Medulla oblongata (tissue), 1 donor: ENCODE measurements around the gene SMCHD1.
"Not testable (repeated sequence)": the region's sequence is repeated elsewhere in the genome, so short reads cannot be mapped to it uniquely, and the experiment has no call there.

ENCODE experiments used
- DNase-seq: peaks from one replicate; pipeline ENCODE4 v3.0.0-alpha.2; 2015; ENCODE audit errors: extremely low spot score

The SMCHD1 gene

DNA sequence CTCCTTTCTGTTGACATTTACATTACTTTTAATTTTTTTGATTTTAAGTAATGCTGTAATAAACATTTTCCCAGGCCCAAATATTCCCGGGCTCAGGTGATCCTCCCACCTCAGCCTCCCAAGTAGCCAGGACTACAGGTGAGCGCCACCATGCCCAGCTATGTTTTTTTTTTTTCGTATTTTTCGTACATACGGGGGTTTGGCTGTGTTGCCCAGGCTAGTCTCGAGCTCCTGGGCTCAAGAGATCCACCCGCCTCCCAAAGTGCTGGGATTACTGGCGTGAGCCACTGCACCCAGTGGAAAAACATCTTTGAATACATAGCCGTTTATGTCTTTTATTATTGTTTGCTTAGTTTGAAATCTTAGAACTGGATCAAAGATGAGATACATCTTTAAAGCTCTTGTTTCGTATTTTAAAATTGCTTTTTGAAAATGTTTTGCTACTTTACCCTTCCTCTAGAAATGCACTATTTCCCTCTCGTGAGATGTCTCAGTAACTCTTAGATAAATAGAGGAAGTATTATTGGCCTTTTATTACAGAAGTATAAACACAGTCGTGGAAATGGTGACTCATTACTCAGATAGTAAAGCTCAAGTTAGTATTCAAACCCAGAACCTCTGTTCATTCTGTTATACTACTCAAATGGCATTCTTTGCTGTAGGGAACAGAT lies 2.4 kb downstream of the SMCHD1 start:
- peak; percentile 35 for DNase-seq

DNA sequence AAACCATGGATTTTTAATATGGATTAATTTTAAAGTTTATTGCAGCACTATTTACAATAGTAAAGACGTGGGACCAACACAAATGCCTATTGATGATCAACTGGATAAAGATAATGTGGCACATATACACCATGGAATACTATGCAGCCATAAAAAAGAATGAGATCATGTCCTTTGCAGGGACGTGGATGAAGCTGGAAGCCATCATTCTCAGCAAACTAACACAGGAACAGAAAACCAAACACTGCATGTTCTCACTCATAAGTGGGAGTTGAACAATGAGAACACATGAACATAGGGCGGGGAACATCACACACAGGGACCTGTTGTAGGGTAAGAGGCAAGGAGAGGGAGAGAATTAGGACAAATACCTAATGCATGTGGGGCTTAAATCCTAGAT lies 5.3 kb downstream of the SMCHD1 start:
- DNase-seq = not testable (repeated sequence)

DNA sequence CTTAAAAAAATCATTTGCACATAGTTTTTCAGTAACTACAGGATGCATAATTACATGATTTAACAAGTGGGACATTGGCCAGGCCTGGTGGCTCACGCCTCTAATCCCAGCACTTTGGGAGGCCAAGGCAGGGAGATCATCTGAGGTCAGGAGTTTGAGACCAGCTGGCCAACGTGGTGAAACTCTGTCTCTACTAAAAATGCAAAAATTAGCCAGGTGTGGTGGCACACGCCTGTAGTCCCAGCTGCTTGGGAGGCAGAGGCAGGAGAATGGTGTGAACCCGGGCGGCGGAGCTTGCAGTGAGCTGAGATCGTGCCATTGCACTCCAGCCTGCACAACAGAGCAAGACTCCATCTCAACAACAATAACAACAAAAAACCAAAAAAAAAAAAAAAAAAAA lies 6.8 kb downstream of the SMCHD1 start:
- not testable (repeated sequence) for DNase-seq

DNA sequence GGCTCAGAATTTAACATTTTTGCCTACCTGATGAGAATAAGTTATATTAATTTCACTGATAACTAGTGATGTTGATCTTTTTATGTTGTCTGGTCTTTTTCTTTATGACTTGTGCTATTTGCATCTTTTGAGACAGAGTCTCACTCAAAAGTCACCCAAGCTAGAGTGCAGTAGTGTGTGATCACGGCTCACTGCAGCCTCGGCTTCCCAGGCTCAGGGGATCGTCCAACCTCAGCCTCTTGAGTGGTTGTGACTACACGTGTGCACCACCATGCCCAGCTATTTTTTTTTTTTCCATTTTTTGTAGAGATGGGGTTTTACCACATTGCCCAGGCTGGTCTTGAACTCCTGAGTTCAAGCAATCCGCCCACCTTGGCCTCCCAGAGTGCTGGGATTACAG lies 7.5 kb downstream of the SMCHD1 start:
- no peak for DNase-seq

DNA sequence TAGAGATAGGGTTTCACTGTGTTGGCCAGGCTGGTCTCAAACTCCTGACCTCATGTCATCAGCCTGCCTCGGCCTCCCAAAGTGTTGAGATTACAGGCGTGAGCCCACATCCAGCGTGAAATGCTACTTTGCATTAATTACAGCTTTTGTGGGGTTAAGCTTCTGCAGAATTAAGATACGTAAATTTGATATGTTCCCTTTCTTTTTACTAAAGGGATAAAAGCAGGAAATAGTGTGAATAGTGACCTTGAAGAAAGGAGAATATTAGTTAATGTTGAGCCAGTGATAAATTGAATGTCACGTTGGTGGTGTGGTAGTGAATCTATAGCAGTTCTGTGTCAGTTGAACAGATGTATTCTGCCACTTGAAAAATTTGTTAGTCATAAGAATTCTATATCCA lies 16.9 kb downstream of the SMCHD1 start:
- DNase-seq = no peak

DNA sequence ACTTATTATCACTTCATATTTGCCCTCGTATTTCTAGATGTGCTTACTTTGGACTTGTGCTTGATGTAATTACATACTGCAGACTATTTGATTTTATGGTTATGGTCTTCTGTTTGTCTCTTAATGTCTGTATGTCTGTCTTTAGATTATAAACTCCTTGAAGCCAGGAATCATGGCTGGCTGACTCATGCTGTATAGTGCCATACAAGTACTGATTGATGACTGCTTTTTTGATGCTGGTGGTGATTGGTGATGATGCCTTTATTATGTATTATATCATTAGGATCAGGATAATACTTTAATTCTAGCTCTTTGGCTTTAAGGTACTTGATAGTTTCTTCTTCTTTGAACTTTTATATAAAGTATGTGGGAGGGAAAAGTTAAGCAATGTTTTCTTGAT lies 17.3 kb downstream of the SMCHD1 start:
- DNase-seq = no peak

DNA sequence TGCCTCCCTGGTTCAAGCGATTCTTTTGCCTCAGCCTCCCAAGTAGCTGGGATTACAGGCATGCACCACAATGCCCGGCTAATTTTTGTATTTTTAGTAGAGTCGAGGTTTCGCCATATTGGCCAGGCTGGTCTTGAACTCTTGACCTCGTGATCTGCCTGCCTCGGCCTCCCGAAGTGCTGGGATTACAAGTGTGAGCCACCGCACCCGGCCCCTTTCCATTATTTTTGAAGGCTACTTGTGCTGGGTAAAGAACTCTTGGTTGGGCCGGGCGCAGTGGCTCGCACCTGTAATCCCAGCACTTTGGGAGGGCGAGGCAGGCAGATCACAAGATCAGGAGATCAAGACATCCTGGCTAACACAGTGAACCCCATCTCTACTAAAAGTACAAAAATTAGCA lies 23.4 kb downstream of the SMCHD1 start:
- not testable (repeated sequence) for DNase-seq

DNA sequence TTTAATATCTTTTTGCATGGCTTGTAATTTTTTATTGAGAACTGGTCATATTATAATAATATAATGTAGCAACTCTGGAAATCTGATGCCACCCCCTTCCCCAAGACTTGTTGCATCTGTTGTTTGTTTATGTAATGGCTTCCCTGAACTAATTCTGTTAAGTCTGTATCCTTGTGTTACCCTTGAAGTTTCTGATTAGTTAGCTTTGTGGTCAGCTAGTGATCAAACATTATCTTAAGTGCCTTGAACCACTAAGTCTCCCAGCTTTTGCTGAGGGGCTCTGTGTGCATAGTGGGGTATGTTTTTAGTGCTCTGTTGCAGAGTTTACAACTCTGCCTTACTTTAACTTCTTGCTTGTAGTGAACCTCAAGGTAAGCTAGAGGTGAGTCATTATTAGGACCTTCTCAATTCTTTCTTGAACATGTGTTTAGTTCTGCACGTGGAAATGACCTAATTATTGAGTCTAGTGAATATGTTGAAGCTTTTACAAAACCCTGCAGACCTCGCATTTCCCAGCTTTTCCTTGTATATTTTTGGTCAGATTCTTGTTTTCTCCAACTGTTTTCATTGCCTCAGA lies 24.8 kb downstream of the SMCHD1 start:
- DNase-seq = no peak

DNA sequence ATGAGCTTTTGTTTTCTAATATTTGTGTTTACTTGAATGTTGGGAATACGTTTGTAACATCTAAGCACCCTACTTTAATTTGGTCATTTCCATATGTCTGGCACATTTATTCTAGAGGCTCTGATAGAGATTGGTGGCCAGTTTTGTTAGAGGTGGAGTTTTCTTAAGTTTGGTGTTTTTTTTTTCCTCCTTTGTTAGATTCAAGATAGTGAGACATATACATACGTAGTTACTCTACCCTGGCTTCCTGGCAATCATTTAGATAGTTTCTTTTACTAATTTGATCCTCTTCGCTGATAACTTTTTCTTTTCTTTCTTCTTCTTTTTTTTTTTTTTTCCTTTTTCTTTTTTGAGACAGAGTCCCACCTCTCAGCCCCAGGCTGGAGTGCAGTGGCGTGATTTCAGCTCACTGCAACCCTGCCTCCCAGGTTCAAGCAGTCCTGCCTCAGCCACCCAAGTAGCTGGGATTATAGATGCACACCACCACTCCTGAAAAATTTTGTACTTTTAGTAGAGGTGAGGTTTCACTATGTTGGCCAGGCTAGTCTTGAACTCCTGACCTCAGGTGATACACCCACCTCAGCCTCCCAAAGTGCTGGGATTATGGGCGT lies 26.6 kb downstream of the SMCHD1 start:
- DNase-seq = no peak

DNA sequence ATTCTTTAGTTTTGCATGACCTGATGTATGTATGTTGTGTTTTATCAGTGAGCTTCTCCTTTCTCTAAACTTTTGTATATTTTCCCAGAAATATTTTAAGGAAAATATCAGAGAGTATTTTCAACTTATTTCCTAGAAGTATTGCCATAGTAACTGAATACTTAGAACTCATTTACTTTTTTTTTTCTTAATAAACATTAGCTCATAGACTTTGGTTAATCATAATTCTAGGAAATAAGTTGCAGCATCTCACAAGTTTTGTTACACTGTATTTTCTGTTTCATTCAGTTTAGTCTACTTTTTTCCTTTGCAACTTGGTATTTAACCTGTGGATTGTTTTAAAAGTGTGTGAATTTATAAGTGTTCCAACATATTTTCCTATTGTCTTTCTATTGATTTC lies 27.5 kb downstream of the SMCHD1 start:
- no peak for DNase-seq

DNA sequence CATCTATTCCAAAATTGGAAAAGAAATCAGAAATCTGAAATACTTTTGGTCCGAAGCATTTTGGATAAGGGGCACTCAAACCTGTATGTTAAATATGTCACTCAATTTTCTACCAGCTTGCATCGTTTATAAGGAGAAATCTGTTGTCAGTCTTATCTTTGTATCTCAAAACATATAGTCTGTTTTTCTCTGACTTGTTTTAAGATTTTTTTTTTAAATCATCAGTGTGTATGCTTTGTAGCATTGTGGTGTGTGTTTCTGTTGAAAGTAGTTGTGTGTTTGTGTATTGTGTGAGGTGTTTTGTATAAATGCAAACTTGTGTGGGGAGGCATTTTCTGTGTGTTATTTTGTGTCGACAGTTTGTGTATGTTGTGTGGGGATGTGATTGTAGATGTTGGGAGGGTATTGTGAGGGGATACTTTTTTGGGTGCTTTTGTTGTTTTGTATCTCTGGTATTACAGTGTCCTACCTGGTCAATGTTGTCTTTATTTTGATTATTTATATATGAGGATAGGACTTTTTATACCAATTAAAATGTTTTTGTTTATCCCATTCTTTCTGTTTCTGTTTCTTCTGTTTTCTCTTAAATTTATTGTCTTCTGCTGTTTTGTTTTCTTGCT lies 30.9 kb downstream of the SMCHD1 start:
- no peak for DNase-seq

DNA sequence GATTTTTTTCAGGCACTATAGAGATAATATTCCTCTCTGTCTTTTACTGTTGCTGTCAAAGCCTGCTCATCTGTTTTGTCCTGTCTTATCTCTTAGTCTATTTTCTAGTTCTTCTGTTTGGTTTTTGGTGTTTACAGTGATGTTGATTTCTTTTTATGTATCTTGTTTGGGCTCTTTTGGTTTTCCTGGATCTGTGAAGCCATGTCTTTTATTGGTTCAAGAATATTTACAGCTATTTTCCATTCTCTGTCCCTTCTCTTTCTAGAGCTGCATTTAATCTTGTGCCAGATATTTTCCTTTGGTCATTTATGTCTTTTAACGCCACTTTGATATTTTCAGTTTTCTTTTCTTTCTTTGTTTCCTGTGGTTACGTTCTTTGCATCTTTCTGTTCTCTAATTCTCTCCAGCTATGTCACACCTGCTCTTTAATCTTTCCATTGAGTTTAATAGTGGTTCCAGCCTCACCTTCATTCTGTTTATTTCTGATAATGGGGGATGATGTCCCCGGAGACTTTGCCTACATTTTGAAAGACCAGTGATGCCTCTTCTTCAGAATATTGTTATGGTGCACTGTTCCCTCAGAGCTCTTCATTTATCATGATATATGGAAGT lies 32.0 kb downstream of the SMCHD1 start:
- no peak for DNase-seq

DNA sequence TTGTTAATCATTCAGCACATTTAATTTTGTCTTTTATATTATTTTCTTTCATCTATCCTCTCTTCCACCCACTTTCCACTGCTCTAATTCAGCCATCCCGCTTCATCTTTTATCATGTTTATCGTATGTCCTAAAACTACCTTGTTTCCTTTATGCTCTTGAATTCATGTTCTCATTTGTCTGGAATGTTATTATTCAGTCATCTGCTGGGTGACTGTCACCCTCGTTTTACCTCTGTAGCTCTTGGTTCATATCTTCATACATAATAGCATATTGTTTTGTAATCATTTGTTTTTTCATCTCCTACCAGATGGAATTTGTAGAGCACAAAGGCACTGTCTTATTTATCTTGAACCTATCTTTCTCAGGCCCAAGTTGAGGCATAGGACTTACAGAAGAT lies 37.0 kb downstream of the SMCHD1 start:
- DNase-seq = no peak

DNA sequence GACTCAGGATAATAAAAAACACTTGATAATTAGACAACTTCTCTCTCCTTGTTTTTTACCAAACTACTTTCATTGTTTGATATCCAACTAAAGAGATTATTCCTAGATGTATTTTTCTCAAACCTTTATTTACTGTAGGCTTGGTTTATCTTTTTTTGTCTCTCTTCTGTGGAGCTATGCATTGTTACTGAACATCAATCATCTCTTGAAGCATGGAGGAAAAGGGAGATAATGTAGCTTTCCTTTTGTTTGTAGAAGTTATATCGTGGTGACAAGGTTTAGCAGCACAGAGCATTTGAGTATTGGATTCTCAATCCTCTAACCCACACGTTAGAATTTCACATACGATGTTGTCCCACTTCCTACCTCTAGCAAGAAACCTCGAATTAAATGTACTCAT lies 41.7 kb downstream of the SMCHD1 start:
- DNase-seq = no peak

DNA sequence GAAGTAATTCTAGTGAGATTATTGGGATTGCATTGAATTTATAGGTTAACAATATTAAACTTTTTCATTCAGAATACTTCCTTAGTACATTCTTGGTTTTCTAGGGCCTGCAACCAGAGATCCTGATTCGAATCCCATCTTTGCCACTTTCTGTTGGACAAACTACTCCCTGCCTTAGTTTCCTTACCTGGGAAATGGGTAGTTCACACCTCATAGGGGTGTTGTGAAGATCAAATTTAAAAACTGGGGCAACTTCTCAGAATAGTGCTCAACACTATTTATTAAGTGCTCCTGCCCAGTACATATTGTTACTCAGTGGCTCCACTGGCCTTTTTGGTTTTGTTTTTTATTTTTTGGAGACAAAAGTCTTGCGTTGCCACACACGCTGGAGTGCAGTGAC lies 43.5 kb downstream of the SMCHD1 start:
- DNase-seq = no peak

DNA sequence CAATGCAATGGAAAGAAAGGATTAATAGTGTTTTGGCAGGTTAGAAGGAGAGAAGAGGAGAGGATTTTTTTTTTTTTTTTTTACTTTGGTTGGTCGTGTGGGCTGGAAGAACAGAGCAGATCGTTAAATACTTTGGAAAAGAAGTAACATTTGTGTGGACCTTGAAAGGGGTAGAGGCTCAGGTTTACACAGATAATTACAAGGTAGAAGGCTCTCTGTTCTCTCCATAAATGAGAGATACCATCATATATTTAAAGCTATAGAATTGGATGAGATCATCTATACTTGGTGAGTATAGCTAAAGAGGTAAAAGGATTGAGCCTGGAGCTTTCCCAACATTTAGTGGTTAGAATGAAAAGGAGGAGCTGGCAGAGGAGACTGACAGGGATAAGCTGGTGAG lies 49.0 kb downstream of the SMCHD1 start:
- no peak for DNase-seq

DNA sequence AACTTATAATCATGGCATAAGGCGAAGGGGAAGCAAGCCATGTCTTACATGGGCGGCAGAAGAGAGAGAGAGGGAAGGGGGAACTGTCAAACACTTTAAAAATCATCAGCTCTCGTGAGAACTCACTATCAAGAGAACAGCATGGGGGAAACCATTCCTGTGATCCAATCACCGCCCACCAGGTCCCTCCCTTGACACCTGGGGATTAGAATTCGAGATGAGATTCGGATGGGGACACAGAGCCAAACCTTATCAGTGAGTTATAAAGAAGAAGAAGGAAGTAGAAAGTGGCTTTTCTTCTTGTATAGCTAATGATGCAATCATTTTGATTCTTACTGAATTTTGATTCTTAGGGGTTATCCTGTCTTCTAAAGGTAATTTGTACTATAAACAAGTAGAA lies 51.4 kb downstream of the SMCHD1 start:
- DNase-seq = no peak

DNA sequence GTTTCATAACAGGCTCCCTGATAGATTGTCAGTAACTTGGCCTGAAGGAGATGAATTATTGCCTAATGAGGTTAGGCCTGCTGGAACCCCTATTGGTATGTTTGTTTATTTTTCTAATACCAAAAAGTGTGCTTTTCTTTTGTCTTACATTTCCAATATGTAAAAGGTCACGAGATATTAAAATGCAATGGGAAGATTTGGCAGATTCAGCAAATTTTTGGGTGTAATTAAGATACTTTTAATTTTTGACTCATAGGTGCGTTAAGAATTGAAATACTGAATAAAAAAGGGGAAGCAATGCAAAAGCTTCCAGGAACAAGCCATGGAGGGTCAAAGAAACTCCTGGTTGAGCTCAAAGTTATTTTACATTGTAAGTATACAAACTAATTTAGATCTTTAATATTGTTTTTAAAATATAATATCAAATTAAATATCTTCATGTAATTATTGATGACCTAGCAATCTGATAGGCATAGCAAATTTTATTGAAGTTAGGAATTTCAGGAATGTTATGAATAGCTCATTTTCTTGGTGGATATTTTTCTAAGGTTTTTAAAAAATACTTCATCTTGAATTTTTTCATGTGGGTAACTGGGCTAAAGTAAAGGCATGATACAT lies 52.1 kb downstream of the SMCHD1 start:
- no peak for DNase-seq

DNA sequence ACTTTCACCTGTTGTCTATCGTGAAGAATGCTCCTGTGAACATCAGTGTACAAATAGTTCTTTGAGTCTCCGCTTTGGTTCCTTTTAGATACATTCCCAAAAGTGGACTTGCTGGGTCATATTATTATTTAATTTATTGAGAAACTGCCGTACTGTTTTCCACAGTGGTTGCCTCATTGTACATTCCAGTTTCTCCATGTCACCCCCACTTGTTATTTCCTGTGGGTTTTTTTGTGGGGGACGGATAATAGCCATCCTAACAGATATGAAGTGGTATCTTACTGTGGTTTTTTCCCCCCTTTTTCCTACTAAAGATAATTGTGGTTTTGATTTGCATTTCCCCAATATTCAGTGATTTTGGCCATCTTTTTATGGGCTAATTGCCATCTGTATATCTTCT lies 53.8 kb downstream of the SMCHD1 start:
- DNase-seq = no peak

DNA sequence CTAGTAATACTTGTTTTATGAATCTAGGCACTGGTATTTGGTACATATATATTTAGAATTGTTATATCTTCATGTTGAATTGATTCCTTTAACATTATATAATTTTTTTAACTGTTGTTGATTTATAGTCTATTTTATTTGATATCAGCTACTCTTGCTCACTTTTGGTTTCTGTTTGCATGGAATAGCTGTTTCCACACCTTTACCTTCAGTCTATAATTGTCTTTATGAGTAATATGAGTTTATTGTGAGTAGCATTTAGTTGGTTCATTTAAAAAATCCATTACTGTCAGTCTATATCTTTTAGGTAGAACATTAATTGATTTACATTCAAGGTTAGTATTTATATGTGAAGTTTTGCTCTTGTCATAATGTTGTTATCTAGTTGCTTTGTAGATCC lies 58.6 kb downstream of the SMCHD1 start:
- no peak for DNase-seq

DNA sequence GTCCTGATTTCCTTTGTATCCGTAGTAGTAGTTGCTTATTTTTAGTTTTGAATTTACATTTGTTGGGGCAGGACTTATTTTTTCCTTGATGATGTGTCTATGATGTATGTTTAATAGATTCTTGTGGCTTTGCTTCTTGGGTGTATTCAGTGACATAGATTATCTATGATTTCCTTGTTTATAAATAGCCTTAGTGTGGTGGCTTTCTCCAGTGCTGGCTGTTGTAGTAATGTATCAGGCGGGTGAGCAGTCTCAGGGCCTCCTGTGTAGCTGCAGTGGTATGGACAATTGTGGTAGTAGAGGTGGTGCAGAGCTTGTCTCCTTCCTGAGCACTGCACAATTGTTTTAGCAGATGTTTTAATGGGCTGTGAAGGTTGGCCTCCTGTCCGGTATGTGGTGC lies 60.5 kb downstream of the SMCHD1 start:
- DNase-seq = no peak
